ENCODE results near the gene MGAT3.

- no peak for TF ChIP-seq CTCF (conservative IDR thresholded peaks at IDR 0.05; ENCODE audit: low read length)
- TF ChIP-seq EZH2phosphoT487 (IDR thresholded peaks at IDR 0.05; ENCODE audit: borderline replicate concordance): no peak
Measured at GRCh38 chr22:39518144-39518786, 61.5 kb downstream of the MGAT3 start.
